ENCODE results near the gene NONO.
"Not testable (repeated sequence)": the region's sequence is repeated elsewhere in the genome, so short reads cannot be mapped to it uniquely, and the experiment has no call there.

Gene NONO

DNA sequence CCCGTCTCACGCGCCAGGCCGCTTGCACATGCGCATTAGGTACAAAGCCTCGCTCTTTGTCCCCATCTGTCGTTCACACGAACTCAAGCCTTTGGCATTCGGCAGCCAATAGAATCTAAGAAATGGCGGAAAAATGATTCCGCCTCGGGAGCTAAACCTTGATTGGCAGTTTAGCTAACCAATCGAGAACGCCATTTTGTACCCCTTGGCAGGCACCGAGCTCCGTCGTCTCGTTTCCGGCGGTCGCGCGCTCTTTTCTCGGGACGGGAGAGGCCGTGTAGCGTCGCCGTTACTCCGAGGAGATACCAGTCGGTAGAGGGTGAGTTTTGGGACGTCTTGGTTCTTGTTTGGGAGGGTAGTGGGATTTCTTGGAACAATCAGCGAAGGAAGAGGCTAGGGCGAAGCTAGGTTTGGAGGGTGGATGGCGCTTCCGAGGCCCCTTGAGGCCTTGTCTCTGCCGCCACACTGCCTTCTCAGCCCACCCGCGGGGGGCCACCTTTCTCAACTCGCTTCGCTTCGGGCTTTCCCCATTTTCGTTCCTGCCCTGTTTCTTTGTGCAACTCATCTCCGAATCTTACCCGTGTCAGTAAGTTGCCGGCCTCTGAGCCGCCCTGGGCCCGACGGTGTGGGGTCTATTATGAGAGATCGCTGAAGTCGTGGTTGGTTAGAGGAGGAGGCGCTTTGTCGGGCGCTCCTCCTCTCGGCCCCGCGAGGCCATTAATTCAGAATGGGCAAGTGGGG is at the start of gene NONO:
TSS of gene NONO (plus strand) at position 233 of the 741 bp plus-strand sequence. CDS start 7,003 bp downstream, outside the sequence.
- peak; percentile 95 for DNase-seq

- DNase-seq, result no peak
Measured at GRCh38 chrX:71235482-71235881, 48.0 kb upstream of the NONO start.

DNA sequence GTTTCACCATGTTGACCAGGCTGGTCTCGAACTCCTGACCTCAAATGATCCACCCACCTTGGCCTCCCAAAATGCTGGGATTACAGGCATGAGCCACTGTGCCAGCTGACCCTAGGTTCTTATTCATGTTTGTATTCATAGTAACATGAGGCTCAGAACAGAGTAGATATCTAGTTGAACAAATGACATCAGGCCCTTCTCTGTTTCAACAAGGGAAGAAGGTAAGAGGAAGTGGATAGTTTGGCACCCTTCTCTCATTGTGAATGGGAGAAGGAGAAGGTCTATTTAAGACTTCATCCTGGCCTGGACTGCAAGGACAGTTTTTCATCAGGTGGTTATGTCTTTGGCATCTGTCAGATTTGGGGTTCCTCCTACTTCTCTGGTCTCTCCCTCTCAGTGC is 46.6 kb upstream of the NONO start:
- no peak for DNase-seq

DNA sequence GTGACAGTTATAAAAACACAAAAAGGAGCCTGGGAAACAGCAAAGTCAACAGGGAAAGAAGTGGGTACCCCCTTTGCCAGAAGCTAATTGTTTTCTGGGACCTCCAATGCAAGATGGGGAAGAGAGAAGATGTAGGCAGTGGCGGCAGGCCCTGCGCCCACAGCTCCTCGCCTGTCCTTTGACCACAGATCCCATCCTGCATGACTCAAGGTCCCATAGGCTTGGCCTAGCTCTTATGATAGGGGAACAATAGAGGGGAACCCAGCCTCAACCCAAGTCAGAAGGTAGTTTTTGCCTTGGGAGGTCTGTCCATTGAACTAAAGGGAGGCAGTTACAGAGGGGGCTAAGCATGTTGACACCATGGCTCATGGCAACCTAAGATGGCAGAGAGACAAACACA is 43.7 kb upstream of the NONO start:
- no peak for DNase-seq

DNA sequence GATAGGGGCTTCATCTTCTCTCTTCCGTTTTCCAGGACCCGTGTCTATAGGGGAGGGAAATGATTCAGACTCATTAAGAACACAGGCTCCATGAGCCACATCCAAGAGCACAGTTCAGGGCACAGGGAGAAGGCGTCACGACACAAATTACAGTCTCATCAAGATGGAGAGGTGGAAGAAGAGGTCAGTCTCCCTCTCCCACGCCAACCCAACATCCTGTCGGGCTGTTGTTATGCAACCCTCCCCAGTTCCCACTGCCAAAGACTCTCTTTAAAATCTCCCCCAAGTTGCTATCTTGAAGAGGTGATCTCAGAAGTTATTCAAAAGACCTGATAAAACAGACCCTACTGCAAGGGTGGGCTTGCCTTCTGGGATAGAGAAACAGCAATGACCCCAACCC is 42.1 kb upstream of the NONO start:
- no peak for DNase-seq

DNA sequence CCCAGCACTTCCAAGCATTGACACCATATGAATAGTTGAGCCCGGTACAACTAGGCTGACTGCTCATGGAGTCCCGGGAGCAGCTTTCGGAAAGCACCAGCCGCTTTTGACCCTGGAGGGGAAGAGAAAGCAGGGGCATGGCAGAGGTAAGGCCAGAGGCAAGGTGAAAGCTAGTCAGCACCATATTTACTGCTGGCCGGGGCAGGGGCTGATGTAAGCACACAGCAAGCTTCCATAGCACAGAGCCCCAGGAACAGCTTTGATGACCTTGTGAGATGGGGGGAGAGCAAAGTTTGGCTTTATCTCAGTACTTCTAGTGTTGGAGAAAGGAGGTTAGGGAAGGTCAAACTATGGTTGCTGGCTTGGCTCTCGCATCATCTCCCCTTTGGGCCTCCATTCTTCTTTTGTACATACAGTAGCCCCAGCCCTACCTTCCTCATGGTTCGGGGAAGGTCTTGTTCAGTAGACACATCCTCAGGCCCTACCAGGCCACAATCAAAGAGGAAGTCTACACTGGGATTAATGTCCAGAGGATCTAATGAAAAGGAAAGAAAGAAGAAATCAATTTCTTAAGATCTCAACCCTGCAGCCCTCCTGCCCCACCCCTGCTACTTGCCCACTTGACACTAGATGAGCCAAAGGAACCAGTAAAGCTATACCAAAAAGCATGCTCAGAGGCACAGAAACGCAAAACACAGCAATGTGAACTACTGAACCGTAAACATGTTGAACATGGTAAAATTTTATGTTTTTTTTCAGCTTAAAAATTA is 38.9 kb upstream of the NONO start:
- no peak for DNase-seq

- DNase-seq, result no peak
Measured at GRCh38 chrX:71245159-71245558, 38.3 kb upstream of the NONO start.

- no peak for DNase-seq
Measured at GRCh38 chrX:71250841-71251240, 32.6 kb upstream of the NONO start.

DNA sequence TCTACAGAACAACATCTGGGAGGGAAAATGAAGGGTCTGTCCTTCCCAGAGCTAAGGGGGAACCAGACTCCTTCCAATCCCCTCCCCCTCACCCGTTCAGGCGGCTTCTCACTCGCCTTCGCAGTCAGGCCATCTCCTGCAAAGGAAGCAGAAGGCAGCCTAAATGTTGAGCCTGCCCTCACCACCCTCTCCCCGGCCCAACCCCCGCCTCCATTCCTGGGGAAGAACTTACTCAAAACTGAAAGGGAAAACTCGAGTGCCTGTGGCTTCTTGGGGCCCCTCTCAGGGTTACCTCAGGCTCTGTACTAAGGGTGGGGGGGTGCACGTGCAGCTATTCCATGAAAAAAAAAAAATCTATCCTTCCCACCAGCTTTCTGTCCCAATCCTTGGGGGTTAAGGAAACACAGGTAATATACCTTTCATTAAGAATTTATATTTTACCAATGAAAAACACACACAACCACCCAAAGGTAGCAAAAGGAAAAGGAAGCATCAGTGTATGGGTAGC is 31.9 kb upstream of the NONO start:
- DNase-seq, result no peak

DNA sequence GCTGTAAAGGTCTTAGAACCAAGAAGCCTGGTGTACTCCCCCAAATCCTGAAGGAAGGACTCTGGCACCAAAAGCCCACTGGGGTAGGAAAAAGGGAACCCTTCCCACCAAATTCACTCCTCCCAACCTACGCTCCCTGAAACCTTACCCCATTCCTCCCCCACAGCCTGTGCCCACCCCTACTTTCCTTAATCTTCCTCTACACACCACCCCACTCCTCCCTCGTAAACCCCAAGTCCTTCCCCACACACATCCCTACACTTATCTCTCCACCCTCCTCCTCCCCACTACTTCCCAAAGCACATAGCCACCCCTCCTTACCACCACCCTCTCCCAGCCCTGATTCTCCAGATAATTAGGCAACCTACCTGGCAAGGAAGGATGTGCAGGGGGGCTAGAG is 31.2 kb upstream of the NONO start:
- no peak for DNase-seq

DNA sequence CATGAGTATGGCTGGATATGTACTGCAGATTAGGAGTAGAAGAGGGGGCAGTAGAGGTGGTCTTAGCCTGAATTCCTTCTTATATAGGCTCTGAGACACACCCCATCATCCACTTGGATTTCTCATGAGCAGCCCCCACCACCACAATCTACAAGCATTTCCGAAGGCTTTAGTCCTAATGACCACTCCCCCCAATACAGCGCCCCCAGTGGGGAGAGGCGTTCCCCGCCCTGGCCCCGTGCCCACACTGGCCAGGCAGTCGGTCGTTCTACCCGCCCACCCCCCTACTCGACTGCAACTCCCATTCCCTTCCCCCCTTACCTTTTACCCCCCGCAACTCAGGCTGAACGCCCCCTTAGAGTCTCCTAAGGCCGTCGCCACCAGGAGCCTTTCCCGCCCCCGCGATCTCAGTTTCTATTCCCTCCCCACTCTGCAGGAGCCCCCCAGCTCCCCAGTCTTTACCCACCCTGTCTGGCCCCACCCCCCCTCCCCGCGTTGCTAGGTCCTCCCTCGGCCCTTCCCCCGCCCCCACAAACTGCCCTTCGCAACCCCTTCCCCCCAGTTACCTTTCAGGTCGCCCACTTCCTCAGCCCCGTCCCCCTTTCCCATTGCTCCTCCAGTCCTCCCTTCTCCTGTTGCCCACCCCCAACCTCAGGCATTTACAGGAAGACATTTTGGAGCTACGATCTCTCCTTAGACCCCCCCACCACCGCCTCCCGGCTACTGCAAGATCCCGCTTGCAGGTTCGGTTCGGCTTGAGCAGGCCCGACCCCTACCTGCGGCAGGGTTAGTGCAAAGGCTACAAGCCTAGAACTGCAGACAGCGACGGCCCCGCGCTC is 30.0 kb upstream of the NONO start:
- DNase-seq, result no peak

DNA sequence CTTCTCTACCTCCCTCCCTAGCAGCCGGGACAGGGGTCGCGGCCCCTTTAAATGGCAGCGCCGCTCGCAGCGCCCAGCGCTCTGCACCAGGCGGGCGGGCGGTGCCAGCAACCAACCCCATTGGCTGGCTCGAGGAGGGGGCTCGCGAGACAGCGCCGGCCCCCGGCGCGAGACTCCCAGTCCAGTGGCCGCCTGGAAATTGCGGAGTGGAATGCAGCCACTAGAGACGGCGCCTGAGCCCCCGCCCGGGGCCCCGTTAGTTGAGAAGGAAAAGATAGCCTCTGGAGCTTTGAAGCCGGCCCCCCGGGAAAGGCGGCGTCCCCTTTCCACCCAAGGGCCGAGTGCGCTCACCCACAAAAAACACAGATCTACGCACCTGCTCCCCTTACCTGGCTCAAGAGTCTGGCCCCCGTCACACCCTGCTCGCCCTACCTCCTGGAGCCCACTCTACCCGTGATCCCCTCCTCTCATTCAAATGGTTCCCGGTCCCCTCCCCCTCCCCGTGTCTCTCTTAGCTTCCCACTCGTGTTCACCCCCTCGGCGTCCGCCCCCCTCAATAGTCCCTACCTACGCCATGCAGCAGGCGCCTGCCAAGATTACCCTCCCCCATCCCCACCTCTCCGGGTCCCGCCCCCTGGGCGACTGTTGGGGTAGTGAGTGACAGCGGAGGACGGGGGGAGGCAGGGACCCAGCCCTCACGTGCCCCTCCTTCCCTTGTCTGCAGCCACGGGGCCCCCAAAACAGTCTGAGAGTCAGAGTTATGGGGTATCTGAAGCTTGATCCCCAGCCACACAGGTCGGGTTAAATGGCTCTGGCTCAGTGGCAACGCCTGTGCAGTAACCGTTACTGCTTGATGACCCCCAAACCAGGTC is 29.1 kb upstream of the NONO start, which contains the start of gene ZMYM3:
TSS of gene ZMYM3 (minus strand) at position 49 of the 872 bp plus-strand sequence. CDS start 885 bp downstream, outside the sequence.
- peak; percentile 33 for DNase-seq

DNA sequence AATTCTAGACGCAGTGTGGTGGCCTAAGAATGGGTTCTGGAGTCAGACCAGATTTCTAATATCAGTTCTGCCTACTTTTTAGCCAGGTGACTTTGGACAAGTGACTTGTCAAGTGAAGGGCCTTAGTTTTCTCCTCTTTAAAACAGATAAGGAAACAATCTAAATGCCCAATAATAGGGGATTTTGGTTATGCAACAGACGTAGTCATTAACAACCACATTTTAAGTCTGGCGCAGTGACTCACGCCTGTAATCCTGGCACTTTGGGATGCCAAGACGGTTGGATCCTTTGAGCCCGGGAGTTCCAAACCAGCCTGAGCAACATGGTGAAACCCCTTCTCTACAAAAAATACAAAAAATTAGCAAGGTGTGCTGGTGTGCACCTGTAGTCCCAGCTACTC is 27.4 kb upstream of the NONO start:
- no peak for DNase-seq

DNA sequence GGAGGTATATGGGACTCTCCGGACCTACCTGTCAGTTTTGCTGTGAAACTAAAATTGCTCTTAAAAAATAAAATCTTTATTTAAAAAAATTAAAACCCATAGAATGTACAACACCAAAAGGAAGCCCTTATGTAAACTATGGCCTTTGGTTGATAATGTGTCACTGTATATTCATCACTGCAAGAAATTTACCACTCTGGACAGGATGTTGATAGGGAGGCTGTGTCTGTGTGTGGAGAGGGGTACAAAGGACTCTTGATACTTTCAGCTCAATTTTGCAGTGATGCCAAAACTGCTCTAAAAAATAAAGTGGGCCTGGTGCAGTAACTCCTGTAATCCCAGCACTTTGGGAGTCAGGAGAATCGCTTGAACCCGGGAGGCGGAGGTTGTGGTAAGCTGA is 26.6 kb upstream of the NONO start:
- no peak for DNase-seq

DNA sequence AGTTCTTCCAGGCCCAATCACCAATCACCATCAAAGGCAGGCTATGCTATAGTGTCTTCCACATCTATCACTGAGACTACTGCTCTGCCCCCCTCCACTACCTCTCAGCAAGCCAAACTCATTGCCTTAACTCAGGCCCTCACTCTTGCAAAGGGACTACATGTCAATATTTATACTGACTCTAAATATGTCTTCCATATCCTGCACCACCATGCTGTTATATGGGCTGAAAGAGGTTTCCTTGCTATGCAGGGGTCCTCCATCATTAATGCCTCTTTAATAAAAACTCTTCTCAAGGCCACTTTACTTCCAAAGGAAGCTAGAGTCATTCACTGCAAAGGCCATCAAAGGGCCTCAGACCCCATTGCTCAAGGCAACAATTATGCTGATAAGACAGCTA is 14.8 kb upstream of the NONO start:
- DNase-seq, result not testable (repeated sequence)

DNA sequence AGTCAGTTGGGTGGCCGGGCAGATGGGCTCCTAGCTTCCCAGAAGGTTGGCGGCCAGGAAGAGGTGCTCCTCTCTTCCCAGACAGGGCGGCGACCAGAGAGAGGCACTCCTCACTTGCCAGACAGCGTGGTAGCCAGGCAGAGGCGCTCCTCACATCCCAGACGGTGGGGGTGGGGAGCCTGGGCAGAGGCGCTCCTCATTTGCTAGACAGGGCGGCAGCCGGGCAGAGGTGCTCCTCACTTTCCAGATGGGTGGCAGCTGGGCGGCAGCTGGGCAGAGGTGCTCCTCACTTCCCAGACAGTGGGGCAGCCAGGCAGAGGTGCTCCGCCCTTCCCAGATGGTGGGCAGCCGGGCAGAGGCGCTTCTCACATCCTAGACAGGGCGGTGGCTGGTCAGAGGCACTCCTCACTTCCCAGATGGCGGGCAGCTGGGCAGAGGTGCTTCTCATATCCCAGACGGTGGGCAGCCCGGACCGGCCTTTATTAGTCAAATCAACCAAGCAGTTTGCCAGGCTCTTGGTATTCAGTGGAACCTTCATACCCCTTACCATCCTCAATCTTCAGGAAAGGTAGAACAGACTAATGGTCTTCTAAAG is 13.5 kb upstream of the NONO start:
- DNase-seq, result no peak

DNA sequence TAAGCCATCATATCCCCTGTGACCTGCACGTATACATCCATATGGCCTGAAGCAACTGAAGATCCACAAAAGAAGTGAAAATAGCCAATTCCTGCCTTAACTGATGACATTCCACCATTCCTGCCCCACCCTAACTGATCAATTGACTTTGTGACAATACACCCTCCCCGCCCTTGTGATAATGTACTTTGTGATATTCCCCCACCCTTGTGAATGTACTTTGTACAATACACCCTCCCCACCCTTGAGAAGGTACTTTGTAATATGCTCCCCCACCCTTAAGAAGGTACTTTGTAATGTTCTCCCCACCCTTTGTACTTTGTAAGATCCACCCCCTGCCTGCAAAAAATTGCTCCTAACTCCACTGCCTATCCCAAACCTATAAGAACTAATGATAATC is 11.1 kb upstream of the NONO start:
- DNase-seq, result not testable (repeated sequence)

GRCh38 chrX:71281300-71281699 is 2.1 kb upstream of the NONO start:
- DNase-seq, result not testable (repeated sequence)

- no peak for DNase-seq
Measured at GRCh38 chrX:71282514-71283402, 677 bp upstream of the NONO start.

GRCh38 chrX:71285929-71286328 is 2.5 kb downstream of the NONO start:
- no peak for DNase-seq

DNA sequence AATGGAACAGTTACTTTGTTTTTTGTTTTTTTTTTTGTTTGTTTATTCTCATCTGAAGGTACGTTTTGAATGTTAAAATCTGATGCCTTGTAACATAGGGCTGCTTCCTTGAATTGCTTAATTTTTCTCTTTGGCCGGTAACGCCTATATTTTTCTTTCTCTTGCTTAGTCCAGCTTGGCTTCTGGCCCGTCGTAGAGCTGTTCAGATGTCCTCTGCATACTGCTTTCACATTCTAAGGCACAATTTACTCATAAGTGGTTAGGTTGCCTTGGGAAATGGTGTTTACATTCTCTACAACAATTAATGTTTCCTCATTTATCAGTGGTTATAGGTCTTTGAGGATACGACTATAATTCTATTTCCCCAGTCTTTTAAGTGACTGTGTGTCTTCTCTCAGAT is 7.9 kb downstream of the NONO start:
- DNase-seq, result no peak

Data from NCI-H2081 treated with DMSO at 0.1 percent for 48 hours (cell line).